ENCODE data around the gene TP53TG5. TPM values are rescaled to one million over a fixed set of nuclear protein-coding genes. Genes with fewer than 3 reads are reported as not detected.

TP53TG5 gene
- total and polyA plus RNA-seq, 3 donors from 2014 or later: 6.4 to 28.2 (median 12.3) TPM

GRCh38 chr20:45328451-45328850, 49.7 kb downstream of the TP53TG5 start:
- WGBS, 2 donors: 84 to 91% methylated on average over 4 of the region's 4 CpGs
- DNase-seq: no peak
- H3K4me3 ChIP-seq: no peak overlapping the region
- no peaks in the 10 kb centered on the region for H3K9me3 ChIP-seq
- no peaks in the 10 kb centered on the region for H3K27me3 ChIP-seq
- H3K27ac ChIP-seq: no peak overlapping the region
- no peaks in the 10 kb centered on the region for H3K4me1 ChIP-seq
- H3K36me3 ChIP-seq (ENCODE audit: low read depth, missing control alignments): no peaks in the 10 kb centered on the region
- TF ChIP-seq, protein P1, sequence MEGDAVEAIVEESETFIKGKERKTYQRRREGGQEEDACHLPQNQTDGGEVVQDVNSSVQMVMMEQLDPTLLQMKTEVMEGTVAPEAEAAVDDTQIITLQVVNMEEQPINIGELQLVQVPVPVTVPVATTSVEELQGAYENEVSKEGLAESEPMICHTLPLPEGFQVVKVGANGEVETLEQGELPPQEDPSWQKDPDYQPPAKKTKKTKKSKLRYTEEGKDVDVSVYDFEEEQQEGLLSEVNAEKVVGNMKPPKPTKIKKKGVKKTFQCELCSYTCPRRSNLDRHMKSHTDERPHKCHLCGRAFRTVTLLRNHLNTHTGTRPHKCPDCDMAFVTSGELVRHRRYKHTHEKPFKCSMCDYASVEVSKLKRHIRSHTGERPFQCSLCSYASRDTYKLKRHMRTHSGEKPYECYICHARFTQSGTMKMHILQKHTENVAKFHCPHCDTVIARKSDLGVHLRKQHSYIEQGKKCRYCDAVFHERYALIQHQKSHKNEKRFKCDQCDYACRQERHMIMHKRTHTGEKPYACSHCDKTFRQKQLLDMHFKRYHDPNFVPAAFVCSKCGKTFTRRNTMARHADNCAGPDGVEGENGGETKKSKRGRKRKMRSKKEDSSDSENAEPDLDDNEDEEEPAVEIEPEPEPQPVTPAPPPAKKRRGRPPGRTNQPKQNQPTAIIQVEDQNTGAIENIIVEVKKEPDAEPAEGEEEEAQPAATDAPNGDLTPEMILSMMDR (IDR thresholded peaks at IDR 0.05): no peak
- no peak for TF ChIP-seq POLR2A (IDR thresholded peaks at IDR 0.05)
- intact Hi-C loops (cut with DNase I; ENCODE audit: low total_unique reads): no loop called here

DNA sequence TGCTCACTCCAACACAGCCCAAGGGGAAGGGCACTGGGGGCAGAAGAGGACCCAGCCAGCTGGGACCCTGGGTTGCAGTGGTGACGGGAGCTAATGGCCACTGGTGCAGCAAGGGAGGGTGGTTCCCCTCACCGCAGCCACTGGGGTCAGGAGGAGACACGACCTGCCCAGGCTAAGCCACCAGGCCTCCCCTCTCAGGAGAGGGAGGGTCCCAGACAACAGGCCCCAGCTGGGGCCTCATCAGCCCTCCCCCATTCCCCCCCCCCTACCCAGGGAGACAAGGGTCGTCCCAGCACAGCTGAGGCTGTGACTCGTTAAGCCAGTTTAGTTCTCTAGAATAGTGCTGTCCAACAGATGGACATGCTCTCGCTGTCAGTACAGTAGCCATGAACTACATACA, 52.8 kb downstream of the TP53TG5 start:
- 64 to 71% methylated on average over 5 to 6 of the region's 6 CpGs for WGBS, 2 donors
- Histone ChIP-seq H3K36me3 (ENCODE audit: low read depth, missing control alignments) (no peaks in the 10 kb centered on the region), H3K4me3 (no peak overlapping the region), H3K27ac (no peak overlapping the region), H3K27me3 (no peaks in the 10 kb centered on the region), H3K4me1 (no peaks in the 10 kb centered on the region), H3K9me3 (no peaks in the 10 kb centered on the region)
- TF ChIP-seq, protein P1 (IDR thresholded peaks at IDR 0.05): no peak
- no peak for TF ChIP-seq POLR2A (IDR thresholded peaks at IDR 0.05)
- intact Hi-C loops (cut with DNase I; ENCODE audit: low total_unique reads): no loop called here
- DNase-seq: no peak

DNA sequence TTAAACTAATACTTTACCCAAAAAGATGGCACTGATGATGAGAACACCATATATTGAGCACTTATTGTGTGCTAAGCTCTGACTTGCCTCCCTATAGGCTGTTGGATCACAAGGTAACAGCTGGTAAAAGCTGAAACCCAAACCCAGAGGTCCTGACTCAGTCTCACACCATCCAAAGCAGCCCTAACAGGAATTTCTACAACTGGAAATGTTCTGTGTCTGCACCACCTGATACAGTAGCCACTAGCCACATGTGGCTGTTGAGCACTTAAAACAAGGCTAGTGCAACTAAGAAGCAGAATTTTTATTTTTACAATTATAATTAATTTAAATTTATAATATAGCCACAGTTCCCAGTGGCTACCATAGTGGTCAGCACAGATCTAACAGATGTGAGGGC, 54.4 kb downstream of the TP53TG5 start:
- Histone ChIP-seq H3K27ac (no peak overlapping the region), H3K27me3 (no peaks in the 10 kb centered on the region), H3K4me1 (no peaks in the 10 kb centered on the region), H3K9me3 (no peaks in the 10 kb centered on the region), H3K36me3 (ENCODE audit: low read depth, missing control alignments) (no peaks in the 10 kb centered on the region), H3K4me3 (no peak overlapping the region)
- intact Hi-C loops (cut with DNase I; ENCODE audit: low total_unique reads): loop anchor here (2.0 kb wide), 1 partner anchor 39 kb away; the partner anchor contains the start of gene SYS1
- DNase-seq: no peak
- TF ChIP-seq, protein P1 (IDR thresholded peaks at IDR 0.05): no peak
- TF ChIP-seq POLR2A (IDR thresholded peaks at IDR 0.05): no peak

- Histone ChIP-seq H3K9me3 (no peaks in the 10 kb centered on the region), H3K4me1 (no peaks in the 10 kb centered on the region), H3K36me3 (ENCODE audit: low read depth, missing control alignments) (no peaks in the 10 kb centered on the region), H3K4me3 (no peak overlapping the region), H3K27me3 (no peaks in the 10 kb centered on the region), H3K27ac (no peak overlapping the region)
- TF ChIP-seq, protein P1 (IDR thresholded peaks at IDR 0.05): peak in 1 of 3 experiments; percentile 16
- TF ChIP-seq POLR2A (IDR thresholded peaks at IDR 0.05): no peak
- WGBS, 2 donors: 73 to 87% methylated on average over 6 to 7 of the region's 7 CpGs
- intact Hi-C loops (cut with DNase I; ENCODE audit: low total_unique reads): loop anchor here (2.0 kb wide), 1 partner anchor 40 kb away; the partner anchor contains the start of gene SYS1
- peak; percentile 75 for DNase-seq
Observed at GRCh38 chr20:45322952-45323383, 55.2 kb downstream of the TP53TG5 start.

Small RNAs within 50 kb of the gene (microRNA-seq; reads per million reads assigned to microRNA genes)
- 0 to 0.69 reads per million in 2 donors for gene MIR6812 (ENCODE audit: borderline number of aligned reads in 2 of 2, borderline replicate concordance in 1 of 2)

Small RNAs within 50 kb of the gene (small RNA-seq; reads per million reads assigned to genes)
- gene MIR6812: 0 reads per million in 2 donors

Other genes with a start within 250 kb of the TP53TG5 start
- 1 to 10 TPM in 1 of 2 donors, not detected in 1; 1.2 TPM for gene PI3, start 203.4 kb downstream of the TP53TG5 start, total RNA-seq
- gene PI3, start 203.4 kb downstream of the TP53TG5 start, polyA plus RNA-seq (ENCODE audit: insufficient read depth, low read depth, low replicate concordance): 0.94 TPM
- not detected for gene SEMG1, start 171.3 kb downstream of the TP53TG5 start, total RNA-seq
- gene SEMG1, start 171.3 kb downstream of the TP53TG5 start, polyA plus RNA-seq (ENCODE audit: insufficient read depth, low read depth, low replicate concordance): not detected
- not detected for gene SEMG2, start 157.0 kb downstream of the TP53TG5 start, total RNA-seq
- not detected for gene SEMG2, start 157.0 kb downstream of the TP53TG5 start, polyA plus RNA-seq (ENCODE audit: insufficient read depth, low read depth, low replicate concordance)
- 1 to 10 TPM; 6.9 to 8.2 TPM for gene SLPI, start 123.8 kb downstream of the TP53TG5 start, total RNA-seq
- gene SLPI, start 123.8 kb downstream of the TP53TG5 start, polyA plus RNA-seq (ENCODE audit: insufficient read depth, low read depth, low replicate concordance): 104 TPM
- gene RBPJL, start 71.5 kb downstream of the TP53TG5 start, total RNA-seq: 1 to 10 TPM in 1 of 2 donors, under 1 TPM in 1; 0.43 to 1.1 TPM
- 0.26 TPM for gene RBPJL, start 71.5 kb downstream of the TP53TG5 start, polyA plus RNA-seq (ENCODE audit: insufficient read depth, low read depth, low replicate concordance)
- gene MATN4, start 70.0 kb downstream of the TP53TG5 start, total RNA-seq: 1 to 10 TPM; 2.8 to 3.5 TPM
- 1.1 TPM for gene MATN4, start 70.0 kb downstream of the TP53TG5 start, polyA plus RNA-seq (ENCODE audit: insufficient read depth, low read depth, low replicate concordance)
- 100 to 1,000 TPM; 191 to 234 TPM for gene SDC4, start 29.9 kb downstream of the TP53TG5 start, total RNA-seq
- 124 TPM for gene SDC4, start 29.9 kb downstream of the TP53TG5 start, polyA plus RNA-seq (ENCODE audit: insufficient read depth, low read depth, low replicate concordance)
- 10 to 100 TPM; 33.1 to 34.6 TPM for gene SYS1, start 15.2 kb downstream of the TP53TG5 start, total RNA-seq
- gene SYS1, start 15.2 kb downstream of the TP53TG5 start, polyA plus RNA-seq (ENCODE audit: insufficient read depth, low read depth, low replicate concordance): 20.0 TPM
- 10 to 100 TPM in 1 of 2 donors, 1 to 10 TPM in 1; 7.9 to 10.0 TPM for gene DBNDD2, start 30.0 kb upstream of the TP53TG5 start, total RNA-seq
- 39.3 TPM for gene DBNDD2, start 30.0 kb upstream of the TP53TG5 start, polyA plus RNA-seq (ENCODE audit: insufficient read depth, low read depth, low replicate concordance)
- gene PIGT, start 37.8 kb upstream of the TP53TG5 start, total RNA-seq: 100 to 1,000 TPM; 115 to 140 TPM
- 137 TPM for gene PIGT, start 37.8 kb upstream of the TP53TG5 start, polyA plus RNA-seq (ENCODE audit: insufficient read depth, low read depth, low replicate concordance)
- 10 to 100 TPM in 1 of 2 donors, 1 to 10 TPM in 1; 6.1 to 32.0 TPM for gene WFDC2, start 91.4 kb upstream of the TP53TG5 start, total RNA-seq
- gene WFDC2, start 91.4 kb upstream of the TP53TG5 start, polyA plus RNA-seq (ENCODE audit: insufficient read depth, low read depth, low replicate concordance): 37.6 TPM
- not detected for gene SPINT3, start 137.3 kb upstream of the TP53TG5 start, total RNA-seq
- not detected for gene SPINT3, start 137.3 kb upstream of the TP53TG5 start, polyA plus RNA-seq (ENCODE audit: insufficient read depth, low read depth, low replicate concordance)
- 10 to 100 TPM; 75.6 to 83.3 TPM for gene WFDC6, start 161.2 kb upstream of the TP53TG5 start, total RNA-seq
- gene WFDC6, start 161.2 kb upstream of the TP53TG5 start, polyA plus RNA-seq (ENCODE audit: insufficient read depth, low read depth, low replicate concordance): 24.9 TPM
- 100 to 1,000 TPM; 185 to 222 TPM for gene EPPIN, start 169.1 kb upstream of the TP53TG5 start, total RNA-seq
- 251 TPM for gene EPPIN, start 169.1 kb upstream of the TP53TG5 start, polyA plus RNA-seq (ENCODE audit: insufficient read depth, low read depth, low replicate concordance)
- gene WFDC8, start 201.0 kb upstream of the TP53TG5 start, total RNA-seq: not detected
- not detected for gene WFDC8, start 201.0 kb upstream of the TP53TG5 start, polyA plus RNA-seq (ENCODE audit: insufficient read depth, low read depth, low replicate concordance)

Measured in testis (tissue), 3 donors.